ENCODE results near the gene CCDC121.
A peak's percentile ranks its signal among the peaks of the same experiment; 100 is the strongest.

CCDC121 gene

DNA sequence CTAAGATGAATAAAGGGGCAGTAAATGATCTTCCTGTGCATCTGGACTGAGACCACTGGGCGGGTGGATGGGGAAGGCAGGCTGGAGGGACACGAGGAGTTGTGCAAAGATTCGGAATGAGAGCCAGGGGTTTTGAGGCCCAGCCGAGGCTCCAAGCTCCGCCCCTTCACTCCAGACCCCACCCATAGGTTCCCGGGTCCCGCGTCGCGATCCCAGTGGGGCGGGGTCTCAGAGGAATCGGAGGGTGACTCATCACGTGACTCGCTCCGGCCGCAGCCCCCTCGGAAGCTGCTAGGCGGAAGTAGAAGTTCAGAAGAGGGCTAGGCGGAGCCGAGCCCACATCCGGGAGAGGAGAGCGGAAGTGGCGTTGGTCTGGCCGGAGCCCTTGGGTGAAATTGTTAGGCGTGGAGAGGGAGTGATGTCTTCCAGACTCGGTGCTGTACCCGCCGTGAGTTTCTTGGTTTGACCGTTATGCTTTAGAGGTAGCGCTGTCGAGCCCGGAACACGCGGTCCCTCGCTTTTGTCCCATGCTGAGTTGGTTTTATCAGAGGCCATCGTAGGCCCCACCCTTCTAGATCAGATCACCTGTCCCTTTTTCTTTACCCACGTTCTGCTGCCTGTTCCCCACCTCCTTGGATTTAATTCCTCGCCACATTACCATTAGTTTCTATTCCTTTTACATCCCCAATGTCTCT is 46.0 kb downstream of the CCDC121 start, which contains the start of gene ZNF512:
Gene ZNF512, plus strand, starts transcription at position 348 of the 695 bp plus-strand sequence. Its CDS starts 71 bp downstream, at position 419.
- peak; percentile 57 for DNase-seq (ENCODE audit: low read depth)
- TF ChIP-seq, protein P1, sequence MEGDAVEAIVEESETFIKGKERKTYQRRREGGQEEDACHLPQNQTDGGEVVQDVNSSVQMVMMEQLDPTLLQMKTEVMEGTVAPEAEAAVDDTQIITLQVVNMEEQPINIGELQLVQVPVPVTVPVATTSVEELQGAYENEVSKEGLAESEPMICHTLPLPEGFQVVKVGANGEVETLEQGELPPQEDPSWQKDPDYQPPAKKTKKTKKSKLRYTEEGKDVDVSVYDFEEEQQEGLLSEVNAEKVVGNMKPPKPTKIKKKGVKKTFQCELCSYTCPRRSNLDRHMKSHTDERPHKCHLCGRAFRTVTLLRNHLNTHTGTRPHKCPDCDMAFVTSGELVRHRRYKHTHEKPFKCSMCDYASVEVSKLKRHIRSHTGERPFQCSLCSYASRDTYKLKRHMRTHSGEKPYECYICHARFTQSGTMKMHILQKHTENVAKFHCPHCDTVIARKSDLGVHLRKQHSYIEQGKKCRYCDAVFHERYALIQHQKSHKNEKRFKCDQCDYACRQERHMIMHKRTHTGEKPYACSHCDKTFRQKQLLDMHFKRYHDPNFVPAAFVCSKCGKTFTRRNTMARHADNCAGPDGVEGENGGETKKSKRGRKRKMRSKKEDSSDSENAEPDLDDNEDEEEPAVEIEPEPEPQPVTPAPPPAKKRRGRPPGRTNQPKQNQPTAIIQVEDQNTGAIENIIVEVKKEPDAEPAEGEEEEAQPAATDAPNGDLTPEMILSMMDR (IDR thresholded peaks at IDR 0.05; ENCODE audit: control insufficient read depth, insufficient read depth, low read depth, low read length, missing control alignments) = peak; percentile 7

DNA sequence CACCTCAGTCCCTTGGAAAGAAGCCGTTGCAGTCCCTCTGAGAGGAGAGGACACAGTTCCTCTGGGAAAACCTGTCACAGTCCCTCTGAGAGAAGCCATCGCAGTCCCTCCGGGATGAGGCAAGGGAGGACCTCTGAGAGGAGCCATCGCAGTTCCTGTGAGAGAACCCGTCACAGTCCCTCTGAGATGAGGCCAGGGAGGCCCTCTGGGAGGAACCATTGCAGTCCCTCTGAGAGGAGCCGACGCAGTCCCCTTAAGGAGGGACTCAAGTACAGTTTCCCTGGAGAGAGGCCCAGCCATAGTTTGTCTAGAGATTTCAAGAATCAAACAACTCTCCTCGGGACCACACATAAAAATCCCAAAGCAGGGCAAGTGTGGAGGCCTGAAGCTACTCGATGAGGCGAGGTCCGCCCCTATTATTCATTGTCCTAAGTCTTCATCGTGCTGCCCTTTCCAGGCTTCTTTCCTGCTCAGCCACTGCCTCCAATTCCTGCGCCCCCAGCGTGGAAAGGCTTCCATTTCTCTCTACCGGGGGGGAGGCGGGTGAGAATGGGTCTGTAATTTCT is 46.6 kb downstream of the CCDC121 start:
- TF ChIP-seq, protein P1 (IDR thresholded peaks at IDR 0.05; ENCODE audit: control insufficient read depth, insufficient read depth, low read depth, low read length, missing control alignments) = no peak
- no peak for DNase-seq (ENCODE audit: low read depth)
- peak overlapping the region; percentile 73 for H3K4me3 ChIP-seq (ENCODE audit: control insufficient read depth, low read depth, low read length)

More for the DNA sequence above, 46.0 kb downstream of the CCDC121 start, which contains the start of gene ZNF512:
- H3K4me3 ChIP-seq (ENCODE audit: control insufficient read depth, low read depth, low read length) = peak within 1 kb of the TSS; percentile 73

DNA sequence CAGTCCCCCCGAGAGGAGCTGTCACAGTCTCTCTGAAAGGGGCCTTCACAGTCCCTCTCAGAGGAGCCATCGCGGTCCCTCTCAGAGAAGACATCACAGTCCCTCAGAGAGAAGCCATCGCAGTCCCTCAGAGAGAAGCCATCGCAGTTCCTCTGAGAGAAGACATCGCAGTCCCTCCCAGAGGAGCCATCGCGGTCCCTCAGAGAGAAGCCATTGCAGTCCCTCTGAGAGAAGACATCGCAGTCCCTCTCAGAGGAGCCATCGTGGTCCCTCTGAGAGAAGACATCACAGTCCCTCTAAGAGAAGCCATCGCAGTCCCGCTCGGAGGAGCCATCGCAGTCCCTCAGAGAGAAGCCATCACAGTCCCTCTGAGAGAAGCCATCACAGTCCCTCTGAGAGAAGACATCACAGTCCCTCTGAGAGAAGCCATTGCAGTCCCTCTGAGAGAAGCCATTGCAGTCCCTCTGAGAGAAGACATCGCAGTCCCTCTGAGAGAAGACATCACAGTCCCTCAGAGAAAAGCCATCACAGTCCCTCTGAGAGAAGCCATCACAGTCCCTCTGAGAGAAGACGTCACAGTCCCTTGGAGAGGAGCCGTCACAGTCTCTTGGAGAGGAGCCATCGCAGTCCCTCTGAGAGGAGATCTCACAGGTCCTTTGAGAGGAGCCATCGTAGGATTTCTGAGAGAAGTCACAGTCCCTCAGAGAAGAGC is 47.2 kb downstream of the CCDC121 start:
- DNase-seq (ENCODE audit: low read depth) = no peak
- TF ChIP-seq, protein P1 (IDR thresholded peaks at IDR 0.05; ENCODE audit: control insufficient read depth, insufficient read depth, low read depth, low read length, missing control alignments) = no peak
- no peak overlapping the region for H3K4me3 ChIP-seq (ENCODE audit: control insufficient read depth, low read depth, low read length)

All from AG09309 (cell line).